ENCODE results near the gene EIF5AL1. TPM values are rescaled to one million over a fixed set of nuclear protein-coding genes. Genes with fewer than 3 reads are reported as not detected.

The EIF5AL1 gene
- total and polyA plus RNA-seq, 2 experiments from 2014 or later = 2.0 to 20.4 TPM

DNA sequence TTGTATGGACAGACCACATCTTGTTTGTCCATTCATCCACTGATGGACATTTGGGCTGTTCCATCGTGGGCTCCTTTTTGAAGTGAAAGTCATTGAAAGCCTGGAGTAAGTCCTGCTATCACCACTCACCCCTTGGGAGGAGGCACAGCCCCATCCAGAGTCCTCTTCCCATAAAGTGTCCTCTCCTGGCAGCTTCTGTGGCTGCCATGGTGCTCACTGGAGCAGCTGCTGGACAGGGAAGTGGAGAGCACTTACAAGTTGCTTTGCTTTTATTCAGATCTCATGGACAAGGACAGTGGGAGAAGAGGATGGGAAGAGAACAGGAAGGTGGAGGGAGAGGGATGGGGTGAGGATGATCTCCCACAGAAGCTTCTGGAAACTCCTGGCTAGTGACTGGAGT lies 18.5 kb upstream of the EIF5AL1 start:
- no peak for ATAC-seq
- no peaks in the 10 kb centered on the region for H3K36me3 ChIP-seq (ENCODE audit: insufficient read depth)
- H3K27me3 Mint-ChIP-seq (ENCODE audit: insufficient read depth, low read depth, poor library complexity) = peaks cover 21% of the 10 kb centered on the region

More for the DNA sequence above, 18.5 kb upstream of the EIF5AL1 start:
- Mint-ChIP-seq H3K9me3 (peaks cover 15% of the 10 kb centered on the region), H3K4me1 (peaks cover 6% of the 10 kb centered on the region; the same call in 2 of the 3 replicates), H3K27ac (no peak overlapping the region), H3K4me3 (no peak overlapping the region), H3K36me3 (ENCODE audit: low read depth) (no peaks in the 10 kb centered on the region)
- no peak for DNase-seq (ENCODE audit: low spot score)
- Histone ChIP-seq H3K27ac (ENCODE audit: low read depth) (no peak overlapping the region), H3K4me1 (ENCODE audit: insufficient read depth) (no peaks in the 10 kb centered on the region), H3K27me3 (ENCODE audit: insufficient read depth) (no peaks in the 10 kb centered on the region), H2AFZ (no peak overlapping the region), H3K9me2 (ENCODE audit: insufficient read depth) (no peaks in the 10 kb centered on the region), H4K20me1 (replicated peaks; ENCODE audit: insufficient read depth) (no peaks in the 10 kb centered on the region), H3K4me2 (no peak overlapping the region), H3K4me3 (no peak overlapping the region), H3K79me2 (replicated peaks; ENCODE audit: insufficient read depth) (no peaks in the 10 kb centered on the region), H3F3A (replicated peaks; ENCODE audit: low read depth) (no peaks in the 10 kb centered on the region)
- TF ChIP-seq, protein P1, sequence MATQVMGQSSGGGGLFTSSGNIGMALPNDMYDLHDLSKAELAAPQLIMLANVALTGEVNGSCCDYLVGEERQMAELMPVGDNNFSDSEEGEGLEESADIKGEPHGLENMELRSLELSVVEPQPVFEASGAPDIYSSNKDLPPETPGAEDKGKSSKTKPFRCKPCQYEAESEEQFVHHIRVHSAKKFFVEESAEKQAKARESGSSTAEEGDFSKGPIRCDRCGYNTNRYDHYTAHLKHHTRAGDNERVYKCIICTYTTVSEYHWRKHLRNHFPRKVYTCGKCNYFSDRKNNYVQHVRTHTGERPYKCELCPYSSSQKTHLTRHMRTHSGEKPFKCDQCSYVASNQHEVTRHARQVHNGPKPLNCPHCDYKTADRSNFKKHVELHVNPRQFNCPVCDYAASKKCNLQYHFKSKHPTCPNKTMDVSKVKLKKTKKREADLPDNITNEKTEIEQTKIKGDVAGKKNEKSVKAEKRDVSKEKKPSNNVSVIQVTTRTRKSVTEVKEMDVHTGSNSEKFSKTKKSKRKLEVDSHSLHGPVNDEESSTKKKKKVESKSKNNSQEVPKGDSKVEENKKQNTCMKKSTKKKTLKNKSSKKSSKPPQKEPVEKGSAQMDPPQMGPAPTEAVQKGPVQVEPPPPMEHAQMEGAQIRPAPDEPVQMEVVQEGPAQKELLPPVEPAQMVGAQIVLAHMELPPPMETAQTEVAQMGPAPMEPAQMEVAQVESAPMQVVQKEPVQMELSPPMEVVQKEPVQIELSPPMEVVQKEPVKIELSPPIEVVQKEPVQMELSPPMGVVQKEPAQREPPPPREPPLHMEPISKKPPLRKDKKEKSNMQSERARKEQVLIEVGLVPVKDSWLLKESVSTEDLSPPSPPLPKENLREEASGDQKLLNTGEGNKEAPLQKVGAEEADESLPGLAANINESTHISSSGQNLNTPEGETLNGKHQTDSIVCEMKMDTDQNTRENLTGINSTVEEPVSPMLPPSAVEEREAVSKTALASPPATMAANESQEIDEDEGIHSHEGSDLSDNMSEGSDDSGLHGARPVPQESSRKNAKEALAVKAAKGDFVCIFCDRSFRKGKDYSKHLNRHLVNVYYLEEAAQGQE (IDR thresholded peaks at IDR 0.05; ENCODE audit: unreplicated experiment) = no peak
- TF ChIP-seq NANOG (IDR thresholded peaks at IDR 0.05; ENCODE audit: borderline replicate concordance) (no peak), EZH2 (IDR thresholded peaks at IDR 0.05; ENCODE audit: low read depth, unreplicated experiment) (no peak), POLR2AphosphoS5 (IDR thresholded peaks at IDR 0.05; ENCODE audit: low read depth) (no peak), ZNF331 (CRISPR knock-in tag; IDR thresholded peaks at IDR 0.05; ENCODE audit: low read depth) (no peak), JUNB (IDR thresholded peaks at IDR 0.05; ENCODE audit: unreplicated experiment) (no peak), ZNF114 (CRISPR knock-in tag; IDR thresholded peaks at IDR 0.05) (no peak), EZH2phosphoT487 (IDR thresholded peaks at IDR 0.05; ENCODE audit: unreplicated experiment) (no peak), CREB1 (CRISPR knock-in tag; IDR thresholded peaks at IDR 0.05; ENCODE audit: low read depth) (no peak), STAT1 (IDR thresholded peaks at IDR 0.05; ENCODE audit: unreplicated experiment) (no peak)
- TF ChIP-seq, protein P2, sequence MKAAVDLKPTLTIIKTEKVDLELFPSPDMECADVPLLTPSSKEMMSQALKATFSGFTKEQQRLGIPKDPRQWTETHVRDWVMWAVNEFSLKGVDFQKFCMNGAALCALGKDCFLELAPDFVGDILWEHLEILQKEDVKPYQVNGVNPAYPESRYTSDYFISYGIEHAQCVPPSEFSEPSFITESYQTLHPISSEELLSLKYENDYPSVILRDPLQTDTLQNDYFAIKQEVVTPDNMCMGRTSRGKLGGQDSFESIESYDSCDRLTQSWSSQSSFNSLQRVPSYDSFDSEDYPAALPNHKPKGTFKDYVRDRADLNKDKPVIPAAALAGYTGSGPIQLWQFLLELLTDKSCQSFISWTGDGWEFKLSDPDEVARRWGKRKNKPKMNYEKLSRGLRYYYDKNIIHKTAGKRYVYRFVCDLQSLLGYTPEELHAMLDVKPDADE (IDR thresholded peaks at IDR 0.05) = no peak
- TF ChIP-seq, protein P3, sequence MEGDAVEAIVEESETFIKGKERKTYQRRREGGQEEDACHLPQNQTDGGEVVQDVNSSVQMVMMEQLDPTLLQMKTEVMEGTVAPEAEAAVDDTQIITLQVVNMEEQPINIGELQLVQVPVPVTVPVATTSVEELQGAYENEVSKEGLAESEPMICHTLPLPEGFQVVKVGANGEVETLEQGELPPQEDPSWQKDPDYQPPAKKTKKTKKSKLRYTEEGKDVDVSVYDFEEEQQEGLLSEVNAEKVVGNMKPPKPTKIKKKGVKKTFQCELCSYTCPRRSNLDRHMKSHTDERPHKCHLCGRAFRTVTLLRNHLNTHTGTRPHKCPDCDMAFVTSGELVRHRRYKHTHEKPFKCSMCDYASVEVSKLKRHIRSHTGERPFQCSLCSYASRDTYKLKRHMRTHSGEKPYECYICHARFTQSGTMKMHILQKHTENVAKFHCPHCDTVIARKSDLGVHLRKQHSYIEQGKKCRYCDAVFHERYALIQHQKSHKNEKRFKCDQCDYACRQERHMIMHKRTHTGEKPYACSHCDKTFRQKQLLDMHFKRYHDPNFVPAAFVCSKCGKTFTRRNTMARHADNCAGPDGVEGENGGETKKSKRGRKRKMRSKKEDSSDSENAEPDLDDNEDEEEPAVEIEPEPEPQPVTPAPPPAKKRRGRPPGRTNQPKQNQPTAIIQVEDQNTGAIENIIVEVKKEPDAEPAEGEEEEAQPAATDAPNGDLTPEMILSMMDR (conservative IDR thresholded peaks at IDR 0.05; ENCODE audit: low read depth in 2 of 2) = no peak
- TF ChIP-seq, protein P4, sequence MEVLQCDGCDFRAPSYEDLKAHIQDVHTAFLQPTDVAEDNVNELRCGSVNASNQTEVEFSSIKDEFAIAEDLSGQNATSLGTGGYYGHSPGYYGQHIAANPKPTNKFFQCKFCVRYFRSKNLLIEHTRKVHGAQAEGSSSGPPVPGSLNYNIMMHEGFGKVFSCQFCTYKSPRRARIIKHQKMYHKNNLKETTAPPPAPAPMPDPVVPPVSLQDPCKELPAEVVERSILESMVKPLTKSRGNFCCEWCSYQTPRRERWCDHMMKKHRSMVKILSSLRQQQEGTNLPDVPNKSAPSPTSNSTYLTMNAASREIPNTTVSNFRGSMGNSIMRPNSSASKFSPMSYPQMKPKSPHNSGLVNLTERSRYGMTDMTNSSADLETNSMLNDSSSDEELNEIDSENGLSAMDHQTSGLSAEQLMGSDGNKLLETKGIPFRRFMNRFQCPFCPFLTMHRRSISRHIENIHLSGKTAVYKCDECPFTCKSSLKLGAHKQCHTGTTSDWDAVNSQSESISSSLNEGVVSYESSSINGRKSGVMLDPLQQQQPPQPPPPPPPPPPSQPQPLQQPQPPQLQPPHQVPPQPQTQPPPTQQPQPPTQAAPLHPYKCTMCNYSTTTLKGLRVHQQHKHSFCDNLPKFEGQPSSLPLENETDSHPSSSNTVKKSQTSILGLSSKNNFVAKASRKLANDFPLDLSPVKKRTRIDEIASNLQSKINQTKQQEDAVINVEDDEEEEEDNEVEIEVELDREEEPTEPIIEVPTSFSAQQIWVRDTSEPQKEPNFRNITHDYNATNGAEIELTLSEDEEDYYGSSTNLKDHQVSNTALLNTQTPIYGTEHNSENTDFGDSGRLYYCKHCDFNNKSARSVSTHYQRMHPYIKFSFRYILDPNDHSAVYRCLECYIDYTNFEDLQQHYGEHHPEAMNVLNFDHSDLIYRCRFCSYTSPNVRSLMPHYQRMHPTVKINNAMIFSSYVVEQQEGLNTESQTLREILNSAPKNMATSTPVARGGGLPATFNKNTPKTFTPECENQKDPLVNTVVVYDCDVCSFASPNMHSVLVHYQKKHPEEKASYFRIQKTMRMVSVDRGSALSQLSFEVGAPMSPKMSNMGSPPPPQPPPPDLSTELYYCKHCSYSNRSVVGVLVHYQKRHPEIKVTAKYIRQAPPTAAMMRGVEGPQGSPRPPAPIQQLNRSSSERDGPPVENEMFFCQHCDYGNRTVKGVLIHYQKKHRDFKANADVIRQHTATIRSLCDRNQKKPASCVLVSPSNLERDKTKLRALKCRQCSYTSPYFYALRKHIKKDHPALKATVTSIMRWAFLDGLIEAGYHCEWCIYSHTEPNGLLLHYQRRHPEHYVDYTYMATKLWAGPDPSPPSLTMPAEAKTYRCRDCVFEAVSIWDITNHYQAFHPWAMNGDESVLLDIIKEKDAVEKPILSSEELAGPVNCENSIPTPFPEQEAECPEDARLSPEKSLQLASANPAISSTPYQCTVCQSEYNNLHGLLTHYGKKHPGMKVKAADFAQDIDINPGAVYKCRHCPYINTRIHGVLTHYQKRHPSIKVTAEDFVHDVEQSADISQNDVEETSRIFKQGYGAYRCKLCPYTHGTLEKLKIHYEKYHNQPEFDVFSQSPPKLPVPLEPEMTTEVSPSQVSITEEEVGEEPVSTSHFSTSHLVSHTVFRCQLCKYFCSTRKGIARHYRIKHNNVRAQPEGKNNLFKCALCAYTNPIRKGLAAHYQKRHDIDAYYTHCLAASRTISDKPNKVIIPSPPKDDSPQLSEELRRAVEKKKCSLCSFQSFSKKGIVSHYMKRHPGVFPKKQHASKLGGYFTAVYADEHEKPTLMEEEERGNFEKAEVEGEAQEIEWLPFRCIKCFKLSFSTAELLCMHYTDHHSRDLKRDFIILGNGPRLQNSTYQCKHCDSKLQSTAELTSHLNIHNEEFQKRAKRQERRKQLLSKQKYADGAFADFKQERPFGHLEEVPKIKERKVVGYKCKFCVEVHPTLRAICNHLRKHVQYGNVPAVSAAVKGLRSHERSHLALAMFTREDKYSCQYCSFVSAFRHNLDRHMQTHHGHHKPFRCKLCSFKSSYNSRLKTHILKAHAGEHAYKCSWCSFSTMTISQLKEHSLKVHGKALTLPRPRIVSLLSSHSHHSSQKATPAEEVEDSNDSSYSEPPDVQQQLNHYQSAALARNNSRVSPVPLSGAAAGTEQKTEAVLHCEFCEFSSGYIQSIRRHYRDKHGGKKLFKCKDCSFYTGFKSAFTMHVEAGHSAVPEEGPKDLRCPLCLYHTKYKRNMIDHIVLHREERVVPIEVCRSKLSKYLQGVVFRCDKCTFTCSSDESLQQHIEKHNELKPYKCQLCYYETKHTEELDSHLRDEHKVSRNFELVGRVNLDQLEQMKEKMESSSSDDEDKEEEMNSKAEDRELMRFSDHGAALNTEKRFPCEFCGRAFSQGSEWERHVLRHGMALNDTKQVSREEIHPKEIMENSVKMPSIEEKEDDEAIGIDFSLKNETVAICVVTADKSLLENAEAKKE (CRISPR knock-in tag; IDR thresholded peaks at IDR 0.05) = no peak
